Panc1 (cell line): ENCODE data around the gene RNF39. TPM values are rescaled to one million over a fixed set of nuclear protein-coding genes. Genes with fewer than 3 reads are reported as not detected.
A peak's percentile ranks its signal among the peaks of the same experiment; 100 is the strongest.

Experiments
- ATAC-seq: fragments of 200-7000 bp; cut with Tn5 transposase; 2 replicates; pipeline ENCODE4 v1.9.1; 2020; ENCODE audit warnings: mild to moderate bottlenecking, moderate library complexity
- BruUV-seq: library from RNA; stranded (reverse); fragments of 400-500 nt; replicated peaks from 2 replicates; lab custom pipeline; 2021; lab: Mats Ljungman, UMichigan
- CTCF ChIA-PET: fragments of 300-600 bp; sonication (Branson Sonifier 250); formaldehyde crosslinking; loops from one replicate; lab custom pipeline; 2022; ENCODE audit warnings: antibody characterized with exemption; lab: Charles Lee
- POLR2A ChIA-PET: fragments of 300-600 bp; sonication (Branson Sonifier 250); formaldehyde crosslinking; loops from one replicate; lab custom pipeline; 2022; ENCODE audit warnings: antibody characterized with exemption; lab: Charles Lee
- DNase-seq: peaks from one replicate; pipeline ENCODE4 v3.0.0-alpha.2; 2010; ENCODE audit warnings: low read depth, low spot score
- H3K27ac ChIP-seq: 2 replicates; pipeline ENCODE4 v1.5.1; 2011; ENCODE audit warnings: mild to moderate bottlenecking, low read length, inconsistent platforms
- H3K27me3 ChIP-seq: fragments of 200-500 bp; sonication (Bioruptor generic); 2 replicates; pipeline ENCODE4 v1.6.0; 2014; ENCODE audit warnings: low read length, inconsistent platforms; ENCODE audit not compliant: control insufficient read depth, insufficient read depth
- H3K36me3 ChIP-seq: fragments of 200-500 bp; sonication (Bioruptor generic); 2 replicates; pipeline ENCODE4 v1.5.1; 2014; ENCODE audit warnings: inconsistent platforms, mild to moderate bottlenecking, low read length, moderate library complexity; ENCODE audit not compliant: control insufficient read depth, insufficient read depth
- H3K4me1 ChIP-seq: 2 replicates; pipeline ENCODE4 v1.5.1; 2011; ENCODE audit warnings: inconsistent platforms, mild to moderate bottlenecking, low read length, moderate library complexity; ENCODE audit not compliant: control insufficient read depth, insufficient read depth
- H3K4me3 ChIP-seq, 2 experiments: 2 replicates each; pipeline ENCODE4 v1.5.1; 2011 to 2012; ENCODE audit warnings: low read depth in 2 of 2, low read length in 2 of 2, mild to moderate bottlenecking in 2 of 2, inconsistent platforms in 1 of 2, moderate library complexity in 1 of 2
- H3K9me3 ChIP-seq: fragments of 200-500 bp; sonication (Bioruptor generic); 2 replicates; pipeline ENCODE4 v1.5.1; 2014; ENCODE audit warnings: low read depth, mild to moderate bottlenecking, inconsistent platforms, low read length, moderate library complexity; ENCODE audit not compliant: control insufficient read depth, insufficient read depth
- POLR2AphosphoS5 ChIP-seq: IDR thresholded peaks from 2 replicates; pipeline ENCODE4 v1.6.1; 2012; ENCODE audit warnings: mild to moderate bottlenecking, low read depth, low read length, moderate library complexity
- REST ChIP-seq, 2 experiments: IDR thresholded peaks; 2 replicates each; pipeline ENCODE4 v1.6.1; 2011 to 2012; ENCODE audit warnings: low read depth in 2 of 2, control low read depth in 1 of 2, low read length in 1 of 2, mild to moderate bottlenecking in 1 of 2, moderate library complexity in 1 of 2; ENCODE audit not compliant: insufficient read depth in 1 of 2
- SIN3A ChIP-seq: IDR thresholded peaks from 2 replicates; pipeline ENCODE4 v1.6.1; 2012; ENCODE audit warnings: low read depth, mild to moderate bottlenecking, low read length, moderate library complexity, borderline replicate concordance; ENCODE audit not compliant: insufficient read depth
- TCF7L2 ChIP-seq: IDR thresholded peaks from 2 replicates; pipeline ENCODE4 v1.6.1; 2011; ENCODE audit warnings: mild to moderate bottlenecking, low read depth, low read length, inconsistent platforms
- in situ Hi-C: cut with HindIII; loops from 2 replicates; pipeline ENCODE4 v1.10.0; 2016; ENCODE audit warnings: low sequenced_read_pairs, low pct_unique_long_range_greater_than_20kb
- intact Hi-C: fragments of 100-400 bp; cut with micrococcal nuclease; formaldehyde crosslinking; loops from one replicate; pipeline ENCODE4 v1.10.0; 2022; ENCODE audit not compliant: unreplicated experiment
- total RNA-seq: library from RNA; stranded (reverse); gene quantifications from one replicate; pipeline ENCODE4 v1.2.1, GENCODE V29; 2021; ENCODE audit not compliant: unreplicated experiment
- TF ChIP-seq, protein P1 (sequence below): fragments of 450-650 bp; IDR thresholded peaks from 2 replicates; pipeline ENCODE4 v1.5.1; 2017; ENCODE audit warnings: mild to moderate bottlenecking

Gene RNF39
- total RNA-seq, 1 experiment from 2014 or later, result not detected

DNA sequence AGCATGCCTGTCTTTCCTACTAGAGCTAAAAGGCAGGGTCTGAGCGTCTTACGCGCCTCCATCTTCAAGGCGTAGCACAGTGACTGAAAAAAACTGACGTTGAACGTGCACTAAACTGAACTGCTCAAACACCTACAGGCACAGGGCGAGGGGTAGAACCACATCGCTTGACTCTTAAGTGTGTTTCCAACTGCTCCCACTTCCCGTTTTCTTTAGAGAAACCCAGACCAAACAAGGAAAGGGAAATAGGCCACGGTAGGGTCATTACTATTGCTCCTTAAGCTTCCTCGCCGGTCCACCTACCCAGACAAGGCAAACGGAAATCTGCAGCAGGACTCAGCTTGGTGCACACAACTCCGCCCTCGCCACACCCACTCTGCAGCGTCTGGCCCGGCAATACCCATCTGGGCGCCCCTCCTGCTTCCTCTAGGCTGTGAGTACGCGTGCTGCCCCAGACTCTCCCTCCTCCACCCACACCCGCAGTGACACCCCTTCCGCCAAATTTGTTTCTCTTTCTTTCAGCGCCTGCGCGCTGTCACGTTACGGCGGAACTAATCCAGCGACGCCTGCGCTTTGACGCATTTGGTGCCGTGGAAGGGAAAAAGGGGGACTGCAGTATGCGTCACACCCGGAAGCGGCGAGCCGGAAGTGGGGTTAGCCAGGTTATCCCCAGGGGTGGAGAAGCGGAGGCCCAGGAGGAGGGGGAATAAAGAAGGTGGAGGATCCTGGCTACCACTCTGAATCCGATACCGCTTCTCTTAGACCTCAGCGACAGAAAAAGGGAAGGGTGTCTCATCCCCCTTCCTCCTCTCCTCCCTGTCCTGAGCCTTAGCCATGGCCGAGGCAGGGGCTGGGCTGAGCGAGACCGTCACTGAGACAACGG lies 8.8 kb downstream of the RNF39 start, which contains the start of gene PPP1R11:
Gene PPP1R11, plus strand, starts transcription at position 622 of the 883 bp plus-strand sequence. Its CDS starts 213 bp downstream, at position 835.
- Histone ChIP-seq H3K9me3 (no peaks in the 10 kb centered on the region), H3K4me1 (peaks cover 16% of the 10 kb centered on the region), H3K4me3 (peak within 1 kb of the TSS; percentile 87 to 97), H3K27me3 (no peaks in the 10 kb centered on the region), H3K36me3 (peaks cover 6% of the 10 kb centered on the region; the same call in 1 of the 2 replicates), H3K27ac (peak within 1 kb of the TSS; percentile 99)
- no TSS peak for BruUV-seq
- peak; percentile 99 for ATAC-seq
- intact Hi-C loops, result no loop called here
- in situ Hi-C loops, result no loop called here
- ChIA-PET POLR2A (interaction anchor here (0.5 kb wide), 1 partner anchor 20 kb away, joined by 8 read pairs; no protein-coding TSS in a partner anchor), CTCF (interaction anchor here (1.0 to 1.5 kb wide), 2 partner anchors 36 to 64 kb away, joined by 3 to 5 read pairs; no protein-coding TSS in a partner anchor)
- TF ChIP-seq SIN3A (peak; percentile 65; the same call in 1 of the 2 replicates), POLR2AphosphoS5 (peak; percentile 93), REST (IDR thresholded peaks at IDR 0.05; ENCODE audit: insufficient read depth in 1 of 2, low read depth in 2 of 2, low read length in 1 of 2) (no peak), TCF7L2 (peak; percentile 86)
- TF ChIP-seq, protein P1, sequence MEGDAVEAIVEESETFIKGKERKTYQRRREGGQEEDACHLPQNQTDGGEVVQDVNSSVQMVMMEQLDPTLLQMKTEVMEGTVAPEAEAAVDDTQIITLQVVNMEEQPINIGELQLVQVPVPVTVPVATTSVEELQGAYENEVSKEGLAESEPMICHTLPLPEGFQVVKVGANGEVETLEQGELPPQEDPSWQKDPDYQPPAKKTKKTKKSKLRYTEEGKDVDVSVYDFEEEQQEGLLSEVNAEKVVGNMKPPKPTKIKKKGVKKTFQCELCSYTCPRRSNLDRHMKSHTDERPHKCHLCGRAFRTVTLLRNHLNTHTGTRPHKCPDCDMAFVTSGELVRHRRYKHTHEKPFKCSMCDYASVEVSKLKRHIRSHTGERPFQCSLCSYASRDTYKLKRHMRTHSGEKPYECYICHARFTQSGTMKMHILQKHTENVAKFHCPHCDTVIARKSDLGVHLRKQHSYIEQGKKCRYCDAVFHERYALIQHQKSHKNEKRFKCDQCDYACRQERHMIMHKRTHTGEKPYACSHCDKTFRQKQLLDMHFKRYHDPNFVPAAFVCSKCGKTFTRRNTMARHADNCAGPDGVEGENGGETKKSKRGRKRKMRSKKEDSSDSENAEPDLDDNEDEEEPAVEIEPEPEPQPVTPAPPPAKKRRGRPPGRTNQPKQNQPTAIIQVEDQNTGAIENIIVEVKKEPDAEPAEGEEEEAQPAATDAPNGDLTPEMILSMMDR, result no peak
- peak; percentile 98 for DNase-seq

DNA sequence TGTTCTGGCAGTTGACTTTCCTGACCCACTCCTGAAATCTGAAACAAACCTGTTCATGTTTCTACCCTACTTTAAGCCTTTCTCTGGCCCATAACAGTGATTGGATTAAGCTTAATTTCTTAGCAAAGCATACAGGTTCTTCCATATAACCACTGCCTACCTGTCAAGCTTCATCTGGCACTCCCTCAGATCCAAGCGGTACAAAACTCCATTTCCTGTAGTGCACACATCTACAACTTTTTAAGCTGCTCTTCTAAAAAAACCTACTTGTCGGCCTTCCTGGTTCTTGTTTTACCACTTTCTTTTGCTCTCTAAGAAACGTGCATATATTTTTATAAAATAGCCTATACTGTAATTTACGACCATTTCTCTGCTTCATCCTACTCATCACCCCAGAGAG lies 9.5 kb downstream of the RNF39 start:
- intact Hi-C loops, result no loop called here
- H3K4me1 ChIP-seq, result peaks cover 16% of the 10 kb centered on the region
- TF ChIP-seq, protein P1, result no peak
- TF ChIP-seq TCF7L2 (no peak), REST (IDR thresholded peaks at IDR 0.05; ENCODE audit: insufficient read depth in 1 of 2, low read depth in 2 of 2, low read length in 1 of 2) (no peak), SIN3A (no peak), POLR2AphosphoS5 (no peak)
- peak overlapping the region; percentile 99 for H3K27ac ChIP-seq
- no TSS peak for BruUV-seq
- peak overlapping the region; percentile 87 to 97 for H3K4me3 ChIP-seq
- CTCF ChIA-PET, result interaction anchor here (1.0 to 1.5 kb wide), 2 partner anchors 37 to 65 kb away, joined by 3 to 5 read pairs; no protein-coding TSS in a partner anchor
- peaks cover 6% of the 10 kb centered on the region; the same call in 1 of the 2 replicates for H3K36me3 ChIP-seq
- H3K27me3 ChIP-seq, result no peaks in the 10 kb centered on the region
- ATAC-seq, result no peak
- no peaks in the 10 kb centered on the region for H3K9me3 ChIP-seq
- POLR2A ChIA-PET, result interaction anchor here (0.5 kb wide), 1 partner anchor 21 kb away, joined by 8 read pairs; no protein-coding TSS in a partner anchor
- no peak for DNase-seq
- in situ Hi-C loops, result no loop called here
